A673 (cell line): ENCODE data around the gene LTC4S.

Experiments
- CTCF ChIP-seq: fragments of 300-800, 200-600 bp; sonication (generic); conservative IDR thresholded peaks from 2 replicates; pipeline ENCODE4 v1.5.1; 2017; ENCODE audit warnings: low read depth, mild to moderate bottlenecking, antibody characterized with exemption, low read length, moderate library complexity, mixed read lengths
- EZH2 ChIP-seq: fragments of 200-600 bp; sonication (generic); IDR thresholded peaks from 2 replicates; pipeline ENCODE4 v1.6.1; 2017; ENCODE audit warnings: borderline replicate concordance, low read depth, mild to moderate bottlenecking, mixed read lengths, antibody characterized with exemption, low read length; ENCODE audit not compliant: poor library complexity, severe bottlenecking

GRCh38 chr5:179800696-179801201 is 7.0 kb downstream of the LTC4S start:
- TF ChIP-seq CTCF (no peak), EZH2 (no peak)
